SK-N-SH treated with all-trans-retinoic acid at 6 μM for 48 hours (cell line): ENCODE results near the gene CELA3A.
"Not testable (repeated sequence)": the region's sequence is repeated elsewhere in the genome, so short reads cannot be mapped to it uniquely, and the experiment has no call there.

Experiments
- ARNTL ChIP-seq: fragments of 450-650 bp; formaldehyde crosslinking; IDR thresholded peaks from 2 replicates; pipeline ENCODE4 v1.5.0; 2020; ENCODE audit warnings: low read depth, mild to moderate bottlenecking, moderate library complexity, borderline replicate concordance
- BACH2 ChIP-seq: fragments of 250-450 bp; sonication (Bioruptor Pico); IDR thresholded peaks from 2 replicates; pipeline ENCODE4 v1.9.0; 2021; ENCODE audit warnings: mild to moderate bottlenecking, borderline replicate concordance
- CSDC2 ChIP-seq: fragments of 250-450 bp; sonication (Bioruptor Pico); IDR thresholded peaks from 2 replicates; pipeline ENCODE4 v1.5.0; 2020; ENCODE audit warnings: mild to moderate bottlenecking, moderate library complexity
- RARB ChIP-seq: fragments of 250-450 bp; sonication (Bioruptor Pico); IDR thresholded peaks from 2 replicates; pipeline ENCODE4 v1.8.0; 2021; ENCODE audit warnings: mild to moderate bottlenecking, moderate library complexity
- ZFP30 ChIP-seq: fragments of 450-650 bp; formaldehyde crosslinking; IDR thresholded peaks from 2 replicates; pipeline ENCODE4 v1.5.0; 2022; ENCODE audit warnings: mild to moderate bottlenecking, moderate library complexity
- ZNF70 ChIP-seq: fragments of 450-650 bp; formaldehyde crosslinking; IDR thresholded peaks from 2 replicates; pipeline ENCODE4 v1.5.0; 2020; ENCODE audit warnings: mild to moderate bottlenecking, moderate library complexity
- TF ChIP-seq, protein P1 (sequence below): fragments of 250-450 bp; sonication (Bioruptor Pico); IDR thresholded peaks from 2 replicates; pipeline ENCODE4 v1.8.0; 2021; ENCODE audit warnings: low read depth, mild to moderate bottlenecking, moderate library complexity, borderline replicate concordance
- TF ChIP-seq, protein P2 (sequence below): fragments of 250-450 bp; sonication (Bioruptor Pico); IDR thresholded peaks from 2 replicates; pipeline ENCODE4 v1.8.0; 2020; ENCODE audit warnings: mild to moderate bottlenecking, moderate library complexity, borderline replicate concordance
- TF ChIP-seq, protein P3 (sequence below): fragments of 250-450 bp; sonication (Bioruptor Pico); IDR thresholded peaks from 2 replicates; pipeline ENCODE4 v1.5.1; 2020; ENCODE audit warnings: low read depth, mild to moderate bottlenecking, moderate library complexity

DNA sequence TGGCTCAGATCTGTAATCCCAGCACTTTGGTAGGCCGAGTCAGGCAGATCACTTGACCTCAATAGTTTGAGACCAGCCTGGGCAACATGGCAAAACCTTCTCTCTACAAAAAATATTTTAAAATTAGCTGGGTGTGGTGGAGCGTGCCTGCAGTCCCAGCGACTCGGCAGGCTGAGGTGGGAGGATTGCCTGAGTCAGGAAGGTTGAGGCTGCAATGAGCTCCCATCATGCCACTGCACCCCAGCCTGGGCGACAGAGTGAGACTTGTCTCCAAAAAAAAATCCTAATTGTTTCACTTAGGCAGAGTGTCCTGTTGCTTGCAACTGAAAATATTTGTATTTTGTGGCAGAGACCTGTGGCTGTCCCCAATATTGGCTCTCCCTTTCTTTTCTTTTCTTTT is 32.4 kb upstream of the CELA3A start:
- TF ChIP-seq, protein P1, sequence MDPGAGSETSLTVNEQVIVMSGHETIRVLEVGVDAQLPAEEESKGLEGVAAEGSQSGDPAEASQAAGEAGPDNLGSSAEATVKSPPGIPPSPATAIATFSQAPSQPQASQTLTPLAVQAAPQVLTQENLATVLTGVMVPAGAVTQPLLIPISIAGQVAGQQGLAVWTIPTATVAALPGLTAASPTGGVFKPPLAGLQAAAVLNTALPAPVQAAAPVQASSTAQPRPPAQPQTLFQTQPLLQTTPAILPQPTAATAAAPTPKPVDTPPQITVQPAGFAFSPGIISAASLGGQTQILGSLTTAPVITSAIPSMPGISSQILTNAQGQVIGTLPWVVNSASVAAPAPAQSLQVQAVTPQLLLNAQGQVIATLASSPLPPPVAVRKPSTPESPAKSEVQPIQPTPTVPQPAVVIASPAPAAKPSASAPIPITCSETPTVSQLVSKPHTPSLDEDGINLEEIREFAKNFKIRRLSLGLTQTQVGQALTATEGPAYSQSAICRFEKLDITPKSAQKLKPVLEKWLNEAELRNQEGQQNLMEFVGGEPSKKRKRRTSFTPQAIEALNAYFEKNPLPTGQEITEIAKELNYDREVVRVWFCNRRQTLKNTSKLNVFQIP (CRISPR knock-in tag): not testable (repeated sequence)
- TF ChIP-seq BACH2; ZFP30 (CRISPR knock-in tag); RARB; ARNTL (CRISPR knock-in tag); ZNF70 (CRISPR knock-in tag); CSDC2 (CRISPR knock-in tag): not testable (repeated sequence)
- TF ChIP-seq, protein P2, sequence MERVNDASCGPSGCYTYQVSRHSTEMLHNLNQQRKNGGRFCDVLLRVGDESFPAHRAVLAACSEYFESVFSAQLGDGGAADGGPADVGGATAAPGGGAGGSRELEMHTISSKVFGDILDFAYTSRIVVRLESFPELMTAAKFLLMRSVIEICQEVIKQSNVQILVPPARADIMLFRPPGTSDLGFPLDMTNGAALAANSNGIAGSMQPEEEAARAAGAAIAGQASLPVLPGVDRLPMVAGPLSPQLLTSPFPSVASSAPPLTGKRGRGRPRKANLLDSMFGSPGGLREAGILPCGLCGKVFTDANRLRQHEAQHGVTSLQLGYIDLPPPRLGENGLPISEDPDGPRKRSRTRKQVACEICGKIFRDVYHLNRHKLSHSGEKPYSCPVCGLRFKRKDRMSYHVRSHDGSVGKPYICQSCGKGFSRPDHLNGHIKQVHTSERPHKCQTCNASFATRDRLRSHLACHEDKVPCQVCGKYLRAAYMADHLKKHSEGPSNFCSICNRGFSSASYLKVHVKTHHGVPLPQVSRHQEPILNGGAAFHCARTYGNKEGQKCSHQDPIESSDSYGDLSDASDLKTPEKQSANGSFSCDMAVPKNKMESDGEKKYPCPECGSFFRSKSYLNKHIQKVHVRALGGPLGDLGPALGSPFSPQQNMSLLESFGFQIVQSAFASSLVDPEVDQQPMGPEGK (CRISPR knock-in tag): not testable (repeated sequence)
- TF ChIP-seq, protein P3, sequence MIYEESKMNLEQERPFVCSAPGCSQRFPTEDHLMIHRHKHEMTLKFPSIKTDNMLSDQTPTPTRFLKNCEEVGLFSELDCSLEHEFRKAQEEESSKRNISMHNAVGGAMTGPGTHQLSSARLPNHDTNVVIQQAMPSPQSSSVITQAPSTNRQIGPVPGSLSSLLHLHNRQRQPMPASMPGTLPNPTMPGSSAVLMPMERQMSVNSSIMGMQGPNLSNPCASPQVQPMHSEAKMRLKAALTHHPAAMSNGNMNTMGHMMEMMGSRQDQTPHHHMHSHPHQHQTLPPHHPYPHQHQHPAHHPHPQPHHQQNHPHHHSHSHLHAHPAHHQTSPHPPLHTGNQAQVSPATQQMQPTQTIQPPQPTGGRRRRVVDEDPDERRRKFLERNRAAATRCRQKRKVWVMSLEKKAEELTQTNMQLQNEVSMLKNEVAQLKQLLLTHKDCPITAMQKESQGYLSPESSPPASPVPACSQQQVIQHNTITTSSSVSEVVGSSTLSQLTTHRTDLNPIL (CRISPR knock-in tag): not testable (repeated sequence)
